ENCODE results near the gene GRIA4. TPM values are rescaled to one million over a fixed set of nuclear protein-coding genes. Genes with fewer than 3 reads are reported as not detected.

Gene GRIA4
- total RNA-seq, 4 donors from 2014 or later = not detected

- H3K27ac ChIP-seq = no peak overlapping the region
- no peak for TF ChIP-seq POLR2A (IDR thresholded peaks at IDR 0.05)
- TF ChIP-seq EP300 (IDR thresholded peaks at IDR 0.05) = no peak
- TF ChIP-seq, protein P1, sequence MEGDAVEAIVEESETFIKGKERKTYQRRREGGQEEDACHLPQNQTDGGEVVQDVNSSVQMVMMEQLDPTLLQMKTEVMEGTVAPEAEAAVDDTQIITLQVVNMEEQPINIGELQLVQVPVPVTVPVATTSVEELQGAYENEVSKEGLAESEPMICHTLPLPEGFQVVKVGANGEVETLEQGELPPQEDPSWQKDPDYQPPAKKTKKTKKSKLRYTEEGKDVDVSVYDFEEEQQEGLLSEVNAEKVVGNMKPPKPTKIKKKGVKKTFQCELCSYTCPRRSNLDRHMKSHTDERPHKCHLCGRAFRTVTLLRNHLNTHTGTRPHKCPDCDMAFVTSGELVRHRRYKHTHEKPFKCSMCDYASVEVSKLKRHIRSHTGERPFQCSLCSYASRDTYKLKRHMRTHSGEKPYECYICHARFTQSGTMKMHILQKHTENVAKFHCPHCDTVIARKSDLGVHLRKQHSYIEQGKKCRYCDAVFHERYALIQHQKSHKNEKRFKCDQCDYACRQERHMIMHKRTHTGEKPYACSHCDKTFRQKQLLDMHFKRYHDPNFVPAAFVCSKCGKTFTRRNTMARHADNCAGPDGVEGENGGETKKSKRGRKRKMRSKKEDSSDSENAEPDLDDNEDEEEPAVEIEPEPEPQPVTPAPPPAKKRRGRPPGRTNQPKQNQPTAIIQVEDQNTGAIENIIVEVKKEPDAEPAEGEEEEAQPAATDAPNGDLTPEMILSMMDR (IDR thresholded peaks at IDR 0.05) = no peak
- 74 to 76% methylated on average over 4 of the region's 4 CpGs for WGBS, 2 donors
- no peaks in the 10 kb centered on the region for H3K36me3 ChIP-seq
- no peak for DNase-seq (ENCODE audit: low spot score in 2 of 2)
- H3K4me1 ChIP-seq = no peaks in the 10 kb centered on the region
- H3K9me3 ChIP-seq = no peaks in the 10 kb centered on the region
- H3K27me3 ChIP-seq = no peaks in the 10 kb centered on the region
- no peak overlapping the region for H3K4me3 ChIP-seq
Measured at GRCh38 chr11:105582497-105582896, 27.4 kb upstream of the GRIA4 start.

DNA sequence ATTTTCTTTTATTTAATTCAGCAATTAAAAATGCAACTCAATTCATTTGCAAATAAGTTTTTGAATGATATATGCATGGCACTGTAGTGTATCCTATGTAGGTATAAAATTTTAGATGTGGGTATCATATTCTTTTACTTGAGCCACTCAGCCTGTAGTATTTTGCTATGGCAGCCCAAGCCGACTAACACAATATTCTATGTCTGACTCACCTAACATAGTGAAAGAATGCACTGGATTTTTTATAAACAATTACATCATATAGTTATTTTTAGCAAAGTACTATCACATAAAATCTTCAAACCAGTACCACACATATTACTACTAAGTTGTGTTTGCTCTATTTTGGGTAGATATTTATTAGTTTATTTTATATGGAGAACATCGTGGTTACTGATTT is 21.9 kb upstream of the GRIA4 start:
- WGBS, 2 donors = 74 to 76% methylated on average over 2 of the region's 2 CpGs
- TF ChIP-seq, protein P1 (IDR thresholded peaks at IDR 0.05) = no peak
- TF ChIP-seq EP300 (IDR thresholded peaks at IDR 0.05) (no peak), POLR2A (IDR thresholded peaks at IDR 0.05) (no peak)
- no peaks in the 10 kb centered on the region for H3K9me3 ChIP-seq

DNA sequence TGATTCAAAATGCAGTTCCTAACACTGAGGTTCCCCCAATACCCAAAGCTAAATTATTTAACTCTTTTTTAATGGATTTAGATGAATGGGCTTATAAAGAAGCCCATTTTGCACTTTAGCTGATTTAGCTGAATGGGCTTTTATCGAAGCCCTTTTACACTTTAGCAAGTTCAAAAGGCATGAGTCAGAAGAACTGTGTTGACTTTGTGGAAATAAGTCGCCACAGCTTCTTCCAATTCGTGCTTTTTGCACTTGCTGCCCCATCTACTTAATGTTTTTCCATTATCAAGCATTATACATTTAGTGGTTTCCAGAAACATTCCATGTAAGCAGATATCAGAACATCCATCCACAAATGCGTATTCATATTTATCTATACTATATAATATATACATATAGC is 20.5 kb upstream of the GRIA4 start:
- no peak overlapping the region for H3K27ac ChIP-seq
- H3K36me3 ChIP-seq = no peaks in the 10 kb centered on the region
- no peaks in the 10 kb centered on the region for H3K4me1 ChIP-seq
- H3K27me3 ChIP-seq = no peaks in the 10 kb centered on the region
- no peaks in the 10 kb centered on the region for H3K9me3 ChIP-seq
- no peak overlapping the region for H3K4me3 ChIP-seq
- WGBS, 2 donors = 58 to 62% methylated on average over 4 of the region's 4 CpGs
- DNase-seq (ENCODE audit: low spot score in 2 of 2) = no peak
- TF ChIP-seq POLR2A (IDR thresholded peaks at IDR 0.05) = no peak
- TF ChIP-seq, protein P1 (IDR thresholded peaks at IDR 0.05) = no peak
- TF ChIP-seq EP300 (IDR thresholded peaks at IDR 0.05) = no peak

More for the DNA sequence above, 21.9 kb upstream of the GRIA4 start:
- no peaks in the 10 kb centered on the region for H3K36me3 ChIP-seq
- H3K4me1 ChIP-seq = no peaks in the 10 kb centered on the region
- no peak overlapping the region for H3K27ac ChIP-seq
- no peaks in the 10 kb centered on the region for H3K27me3 ChIP-seq
- DNase-seq (ENCODE audit: low spot score in 2 of 2) = no peak
- no peak overlapping the region for H3K4me3 ChIP-seq

DNA sequence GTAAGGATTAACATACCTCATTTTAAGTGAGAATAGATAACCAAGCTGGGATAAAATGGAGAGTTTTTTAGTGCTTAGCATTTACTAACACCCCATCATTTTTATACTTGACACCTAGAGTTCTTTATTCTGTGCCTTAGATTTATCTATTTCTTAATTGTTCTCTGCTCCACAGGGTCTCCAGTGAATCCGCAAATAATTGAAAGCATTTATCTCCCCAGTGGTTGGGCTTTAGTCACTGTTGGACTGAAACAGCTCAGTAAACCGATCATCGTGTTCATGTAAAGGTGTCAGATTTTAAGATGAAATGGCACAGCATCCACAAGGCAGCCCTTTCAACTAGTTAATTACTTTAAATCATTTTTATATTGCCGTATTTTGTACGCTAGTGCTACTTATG is 17.8 kb upstream of the GRIA4 start:
- Histone ChIP-seq H3K27me3 (no peaks in the 10 kb centered on the region), H3K9me3 (no peaks in the 10 kb centered on the region), H3K4me3 (no peak overlapping the region), H3K36me3 (no peaks in the 10 kb centered on the region), H3K27ac (no peak overlapping the region), H3K4me1 (no peaks in the 10 kb centered on the region)
- DNase-seq (ENCODE audit: low spot score in 2 of 2) = no peak
- TF ChIP-seq POLR2A (IDR thresholded peaks at IDR 0.05) (no peak), EP300 (IDR thresholded peaks at IDR 0.05) (no peak)
- TF ChIP-seq, protein P1 (IDR thresholded peaks at IDR 0.05) = no peak
- 55% methylated on average over 5 of the region's 5 CpGs for WGBS, 2 donors

DNA sequence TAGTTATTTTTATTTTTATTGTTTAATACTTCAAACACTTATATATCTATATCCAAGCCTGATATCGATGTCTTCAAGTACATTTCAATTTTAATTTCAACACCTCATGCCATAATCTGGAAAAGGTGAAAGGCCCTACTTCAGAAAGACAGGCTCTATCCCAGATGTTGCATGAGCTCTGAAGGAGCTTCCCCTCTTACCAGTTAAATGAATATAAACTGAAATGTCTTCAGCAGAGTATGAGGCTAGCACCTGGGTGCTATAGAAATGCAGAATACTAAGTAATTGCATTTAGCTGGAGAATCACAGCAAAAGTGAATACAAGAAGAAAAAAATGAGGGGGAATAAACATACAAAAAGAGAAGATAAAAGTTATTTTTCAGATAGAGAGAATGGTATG is 11.5 kb upstream of the GRIA4 start:
- H3K27ac ChIP-seq = no peak overlapping the region
- no peaks in the 10 kb centered on the region for H3K27me3 ChIP-seq
- H3K9me3 ChIP-seq = no peaks in the 10 kb centered on the region
- no peak overlapping the region for H3K4me3 ChIP-seq
- no peak for DNase-seq (ENCODE audit: low spot score in 2 of 2)
- no peaks in the 10 kb centered on the region for H3K4me1 ChIP-seq
- no peaks in the 10 kb centered on the region for H3K36me3 ChIP-seq
- no peak for TF ChIP-seq EP300 (IDR thresholded peaks at IDR 0.05)
- TF ChIP-seq, protein P1 (IDR thresholded peaks at IDR 0.05) = no peak
- no peak for TF ChIP-seq POLR2A (IDR thresholded peaks at IDR 0.05)
- 80 to 86% methylated on average over 1 of the region's 1 CpG for WGBS, 2 donors
